ENCODE data around the gene CENPO.

Gene CENPO

DNA sequence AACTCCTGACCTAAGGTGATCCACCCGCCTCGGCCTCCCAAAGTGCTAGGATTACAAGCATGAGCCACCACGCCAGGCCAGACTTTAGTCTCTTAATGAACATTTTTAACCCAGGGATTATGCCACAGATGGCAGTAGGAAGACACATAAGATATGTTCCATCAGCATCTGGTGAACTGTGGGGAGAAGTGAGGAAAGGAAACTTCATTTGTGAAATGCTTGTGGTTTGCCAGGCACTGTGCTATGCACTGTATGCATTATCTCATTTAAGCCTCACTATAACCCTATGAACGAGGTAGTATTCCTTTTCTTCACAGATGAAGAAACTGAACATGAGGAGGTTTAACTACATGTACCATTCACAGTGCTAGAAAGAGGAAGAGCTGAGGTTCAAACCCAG, 29.4 kb upstream of the CENPO start:
- Histone ChIP-seq H3K27me3 (ENCODE audit: insufficient read depth, low read length) (no peaks in the 10 kb centered on the region), H3K27ac (ENCODE audit: low read depth, low read length) (no peak overlapping the region), H3K4me1 (ENCODE audit: control insufficient read depth, insufficient read depth, low read length, unreplicated experiment) (no peaks in the 10 kb centered on the region), H3K4me3 (ENCODE audit: low read depth, low read length) (no peak overlapping the region), H3K36me3 (ENCODE audit: insufficient read depth, low read length) (peaks cover 8% of the 10 kb centered on the region; the same call in 1 of the 2 replicates), H3K79me2 (ENCODE audit: control insufficient read depth, insufficient read depth, low read length, unreplicated experiment) (no peaks in the 10 kb centered on the region), H2AFZ (ENCODE audit: low read length, unreplicated experiment) (no peak overlapping the region)

DNA sequence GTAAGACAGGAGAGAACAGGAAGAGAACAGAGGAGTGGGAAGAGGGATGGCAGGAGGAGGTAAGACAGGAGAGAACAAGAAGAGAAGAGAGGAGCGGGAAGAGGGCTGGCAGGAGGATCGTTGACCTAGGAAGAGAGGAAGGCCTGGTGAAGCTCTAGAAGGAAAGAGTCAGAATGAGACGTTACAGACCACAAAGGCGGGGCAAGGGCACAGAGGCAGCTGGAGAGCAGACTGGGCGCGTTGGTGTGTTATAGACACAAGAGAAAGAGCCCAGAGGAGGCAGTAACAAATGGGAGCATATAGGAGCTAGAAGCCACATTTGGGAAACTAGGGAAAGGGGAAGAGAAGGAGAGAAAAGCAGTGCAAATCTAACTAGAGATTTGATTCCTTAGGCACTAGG, 26.6 kb upstream of the CENPO start:
- H2AFZ ChIP-seq (ENCODE audit: low read length, unreplicated experiment) = no peak overlapping the region
- no peaks in the 10 kb centered on the region for H3K4me1 ChIP-seq (ENCODE audit: control insufficient read depth, insufficient read depth, low read length, unreplicated experiment)
- H3K4me3 ChIP-seq (ENCODE audit: low read depth, low read length) = no peak overlapping the region
- peaks cover 8% of the 10 kb centered on the region; the same call in 1 of the 2 replicates for H3K36me3 ChIP-seq (ENCODE audit: insufficient read depth, low read length)
- no peaks in the 10 kb centered on the region for H3K79me2 ChIP-seq (ENCODE audit: control insufficient read depth, insufficient read depth, low read length, unreplicated experiment)
- no peaks in the 10 kb centered on the region for H3K27me3 ChIP-seq (ENCODE audit: insufficient read depth, low read length)
- no peak overlapping the region for H3K27ac ChIP-seq (ENCODE audit: low read depth, low read length)

DNA sequence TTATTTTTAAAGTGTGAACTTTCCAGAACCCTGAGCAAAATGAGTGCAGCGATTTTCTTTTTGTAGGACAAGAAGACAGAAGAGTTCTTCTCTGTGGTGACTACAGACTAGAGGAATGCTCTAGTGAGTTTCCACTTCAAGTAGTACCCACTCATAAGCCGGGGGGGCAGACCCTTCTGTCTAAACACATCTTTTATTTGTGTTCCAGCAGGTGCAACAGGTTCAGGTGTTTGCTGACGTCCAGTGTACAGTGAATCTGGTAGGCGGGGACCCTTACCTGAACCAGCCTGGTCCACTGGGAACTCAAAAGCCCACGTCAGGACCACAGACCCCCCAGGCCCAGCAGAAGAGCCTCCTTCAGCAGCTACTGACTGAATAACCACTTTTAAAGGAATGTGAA, 25.2 kb upstream of the CENPO start:
- Histone ChIP-seq H2AFZ (ENCODE audit: low read length, unreplicated experiment) (no peak overlapping the region), H3K27me3 (ENCODE audit: insufficient read depth, low read length) (no peaks in the 10 kb centered on the region), H3K36me3 (ENCODE audit: insufficient read depth, low read length) (peaks cover 4% of the 10 kb centered on the region; the same call in 1 of the 2 replicates), H3K27ac (ENCODE audit: low read depth, low read length) (no peak overlapping the region), H3K4me1 (ENCODE audit: control insufficient read depth, insufficient read depth, low read length, unreplicated experiment) (no peaks in the 10 kb centered on the region), H3K79me2 (ENCODE audit: control insufficient read depth, insufficient read depth, low read length, unreplicated experiment) (no peaks in the 10 kb centered on the region), H3K4me3 (ENCODE audit: low read depth, low read length) (no peak overlapping the region)

GRCh38 chr2:24768601-24769000, 24.6 kb upstream of the CENPO start:
- Histone ChIP-seq H3K4me3 (ENCODE audit: low read depth, low read length) (no peak overlapping the region), H3K36me3 (ENCODE audit: insufficient read depth, low read length) (peaks cover 4% of the 10 kb centered on the region; the same call in 1 of the 2 replicates), H3K27me3 (ENCODE audit: insufficient read depth, low read length) (no peaks in the 10 kb centered on the region), H3K27ac (ENCODE audit: low read depth, low read length) (no peak overlapping the region), H3K79me2 (ENCODE audit: control insufficient read depth, insufficient read depth, low read length, unreplicated experiment) (no peaks in the 10 kb centered on the region), H2AFZ (ENCODE audit: low read length, unreplicated experiment) (no peak overlapping the region), H3K4me1 (ENCODE audit: control insufficient read depth, insufficient read depth, low read length, unreplicated experiment) (no peaks in the 10 kb centered on the region)

DNA sequence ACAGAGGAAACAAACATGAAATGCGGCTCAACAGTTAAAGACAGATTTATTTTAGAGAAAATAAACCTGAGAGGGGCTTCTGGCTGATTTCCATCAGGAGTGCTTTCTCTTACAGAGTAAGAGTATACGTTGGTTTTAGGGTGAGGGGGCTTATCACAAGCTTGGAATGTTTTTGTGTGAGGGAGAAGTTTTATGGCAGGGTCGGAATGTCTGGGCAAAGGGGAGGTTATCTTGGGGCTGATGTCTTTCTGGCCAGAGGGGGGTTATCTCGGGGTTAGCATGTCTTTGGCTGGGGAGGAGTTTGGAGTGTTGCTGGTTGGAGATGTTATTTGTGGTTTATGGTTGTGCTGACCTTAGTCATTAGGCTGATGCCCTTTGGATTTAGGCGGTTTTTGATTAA, 22.2 kb upstream of the CENPO start:
- H3K27ac ChIP-seq (ENCODE audit: low read depth, low read length) = no peak overlapping the region
- no peaks in the 10 kb centered on the region for H3K27me3 ChIP-seq (ENCODE audit: insufficient read depth, low read length)
- H3K4me3 ChIP-seq (ENCODE audit: low read depth, low read length) = no peak overlapping the region
- no peaks in the 10 kb centered on the region for H3K79me2 ChIP-seq (ENCODE audit: control insufficient read depth, insufficient read depth, low read length, unreplicated experiment)
- no peak overlapping the region for H2AFZ ChIP-seq (ENCODE audit: low read length, unreplicated experiment)
- no peaks in the 10 kb centered on the region for H3K4me1 ChIP-seq (ENCODE audit: control insufficient read depth, insufficient read depth, low read length, unreplicated experiment)
- no peaks in the 10 kb centered on the region for H3K36me3 ChIP-seq (ENCODE audit: insufficient read depth, low read length)

DNA sequence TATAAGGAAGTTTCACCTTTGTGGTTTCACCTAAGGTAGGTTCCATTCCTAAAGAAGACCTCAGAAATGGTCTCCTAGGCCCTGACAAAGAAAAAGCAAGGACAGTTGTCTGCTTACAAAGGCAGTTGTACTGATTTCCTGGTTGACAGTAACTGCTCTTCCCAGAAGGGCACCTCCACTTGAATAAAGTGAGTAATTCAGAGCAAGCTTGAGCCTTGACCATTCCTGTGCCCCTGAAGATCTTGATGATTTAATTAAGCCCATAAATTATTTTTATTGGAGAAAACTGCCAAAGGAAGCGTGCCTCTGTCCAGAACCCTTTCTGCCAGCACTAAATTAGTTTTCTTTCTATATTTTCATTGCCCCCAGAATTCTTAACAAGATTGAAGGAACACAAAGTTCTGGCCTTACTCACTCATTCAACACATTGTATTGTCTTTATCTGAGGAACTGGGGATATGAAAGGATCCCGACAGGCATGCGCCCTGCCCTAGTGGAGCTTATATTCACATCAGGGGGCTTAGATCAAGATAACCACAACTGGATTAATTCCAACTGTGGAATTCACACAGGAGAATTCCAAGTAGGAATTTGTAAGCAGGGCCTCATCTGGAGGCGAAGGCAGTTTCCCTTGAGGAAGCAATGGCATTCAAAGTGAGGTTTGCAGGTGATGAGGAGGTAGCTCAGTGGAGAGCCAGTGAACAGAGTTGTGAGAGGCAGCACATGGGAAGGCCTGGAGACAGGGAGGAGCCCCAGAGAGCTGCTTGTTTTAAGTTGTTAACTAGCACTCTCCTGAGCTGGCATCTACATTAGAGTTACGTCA, 21.2 kb upstream of the CENPO start:
- Histone ChIP-seq H2AFZ (ENCODE audit: low read length, unreplicated experiment) (no peak overlapping the region), H3K4me3 (ENCODE audit: low read depth, low read length) (no peak overlapping the region), H3K27ac (ENCODE audit: low read depth, low read length) (no peak overlapping the region), H3K36me3 (ENCODE audit: insufficient read depth, low read length) (no peaks in the 10 kb centered on the region), H3K27me3 (ENCODE audit: insufficient read depth, low read length) (no peaks in the 10 kb centered on the region), H3K4me1 (ENCODE audit: control insufficient read depth, insufficient read depth, low read length, unreplicated experiment) (no peaks in the 10 kb centered on the region), H3K79me2 (ENCODE audit: control insufficient read depth, insufficient read depth, low read length, unreplicated experiment) (no peaks in the 10 kb centered on the region)

DNA sequence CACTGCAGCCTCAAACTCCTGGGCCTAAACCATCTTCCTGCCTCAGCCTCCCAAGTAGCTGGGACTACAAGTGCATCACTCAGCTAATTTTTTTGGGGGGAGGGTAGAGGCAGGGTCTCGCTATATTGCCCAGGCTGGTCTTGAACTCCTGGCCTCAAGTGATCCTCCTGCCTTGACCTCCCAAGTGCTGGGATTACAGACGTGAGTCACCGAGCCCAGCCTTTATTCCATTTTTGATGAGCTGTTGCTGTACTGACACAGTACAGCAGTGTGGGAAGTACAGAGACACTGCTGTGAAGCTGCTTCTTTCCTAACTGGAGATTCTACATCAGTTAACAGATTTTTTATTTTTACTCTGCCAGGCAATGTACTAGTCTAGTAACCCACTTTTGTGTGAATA, 18.9 kb upstream of the CENPO start:
- Histone ChIP-seq H3K4me1 (ENCODE audit: control insufficient read depth, insufficient read depth, low read length, unreplicated experiment) (no peaks in the 10 kb centered on the region), H3K27me3 (ENCODE audit: insufficient read depth, low read length) (no peaks in the 10 kb centered on the region), H3K27ac (ENCODE audit: low read depth, low read length) (no peak overlapping the region), H3K79me2 (ENCODE audit: control insufficient read depth, insufficient read depth, low read length, unreplicated experiment) (no peaks in the 10 kb centered on the region), H2AFZ (ENCODE audit: low read length, unreplicated experiment) (no peak overlapping the region), H3K4me3 (ENCODE audit: low read depth, low read length) (no peak overlapping the region), H3K36me3 (ENCODE audit: insufficient read depth, low read length) (no peaks in the 10 kb centered on the region)

DNA sequence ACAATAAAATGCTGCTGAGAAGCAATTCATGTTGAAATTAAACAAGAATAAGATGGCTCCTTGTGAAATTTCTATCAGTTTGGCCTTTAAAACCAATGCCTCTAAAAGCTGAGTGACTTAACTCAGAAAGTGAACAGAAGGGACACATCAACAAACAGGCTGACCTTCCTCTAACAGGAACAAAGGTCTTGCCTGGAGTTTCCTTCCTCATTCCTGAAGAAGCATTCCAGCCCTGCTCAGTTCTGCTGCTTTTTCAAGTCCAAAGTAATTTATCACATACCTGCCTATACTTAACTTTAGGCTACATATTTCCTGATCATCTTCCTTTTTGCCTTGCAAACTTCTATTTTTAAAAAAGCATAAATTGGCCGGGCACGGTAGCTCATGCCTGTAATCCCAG, 14.1 kb upstream of the CENPO start:
- H3K27me3 ChIP-seq (ENCODE audit: insufficient read depth, low read length) = no peaks in the 10 kb centered on the region
- H2AFZ ChIP-seq (ENCODE audit: low read length, unreplicated experiment) = no peak overlapping the region
- H3K27ac ChIP-seq (ENCODE audit: low read depth, low read length) = no peak overlapping the region
- H3K79me2 ChIP-seq (ENCODE audit: control insufficient read depth, insufficient read depth, low read length, unreplicated experiment) = no peaks in the 10 kb centered on the region
- H3K4me3 ChIP-seq (ENCODE audit: low read depth, low read length) = no peak overlapping the region
- no peaks in the 10 kb centered on the region for H3K36me3 ChIP-seq (ENCODE audit: insufficient read depth, low read length)
- no peaks in the 10 kb centered on the region for H3K4me1 ChIP-seq (ENCODE audit: control insufficient read depth, insufficient read depth, low read length, unreplicated experiment)

GRCh38 chr2:24783641-24784040, 9.6 kb upstream of the CENPO start:
- no peaks in the 10 kb centered on the region for H3K27me3 ChIP-seq (ENCODE audit: insufficient read depth, low read length)
- H2AFZ ChIP-seq (ENCODE audit: low read length, unreplicated experiment) = no peak overlapping the region
- no peak overlapping the region for H3K27ac ChIP-seq (ENCODE audit: low read depth, low read length)
- H3K79me2 ChIP-seq (ENCODE audit: control insufficient read depth, insufficient read depth, low read length, unreplicated experiment) = no peaks in the 10 kb centered on the region
- no peak overlapping the region for H3K4me3 ChIP-seq (ENCODE audit: low read depth, low read length)
- no peaks in the 10 kb centered on the region for H3K36me3 ChIP-seq (ENCODE audit: insufficient read depth, low read length)
- H3K4me1 ChIP-seq (ENCODE audit: control insufficient read depth, insufficient read depth, low read length, unreplicated experiment) = no peaks in the 10 kb centered on the region

DNA sequence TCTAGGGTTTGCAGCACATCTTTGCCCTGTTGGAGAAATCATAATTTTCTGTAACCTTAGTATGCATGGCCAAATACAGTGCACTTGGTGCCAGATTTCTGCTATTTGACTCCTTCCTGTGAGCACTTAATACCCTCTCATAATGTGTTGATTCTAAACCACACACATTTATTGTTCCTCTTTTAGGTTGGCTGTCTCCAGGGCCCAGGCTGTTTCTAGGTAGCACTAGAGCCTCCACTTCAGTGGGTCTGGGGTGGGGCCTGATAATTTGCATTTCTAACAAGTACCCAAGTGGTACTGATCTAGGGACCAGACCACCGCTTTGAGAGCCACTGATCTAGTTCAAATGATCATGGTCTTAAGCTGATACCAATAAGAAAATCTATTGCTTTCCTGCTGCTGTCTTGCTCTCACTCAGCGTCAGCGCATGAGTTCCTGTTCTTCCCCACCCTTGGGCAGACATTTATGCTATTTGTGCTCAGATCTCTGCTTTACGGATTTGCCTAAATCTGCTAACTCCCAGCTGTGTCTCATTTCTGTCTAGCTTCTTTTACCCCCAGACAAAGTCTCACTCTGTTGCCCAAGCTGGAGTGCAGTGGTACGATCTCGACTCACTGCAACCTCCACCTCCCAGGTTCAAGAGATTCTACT, 7.4 kb upstream of the CENPO start:
- no peaks in the 10 kb centered on the region for H3K4me1 ChIP-seq (ENCODE audit: control insufficient read depth, insufficient read depth, low read length, unreplicated experiment)
- H3K36me3 ChIP-seq (ENCODE audit: insufficient read depth, low read length) = no peaks in the 10 kb centered on the region
- no peak overlapping the region for H3K27ac ChIP-seq (ENCODE audit: low read depth, low read length)
- no peaks in the 10 kb centered on the region for H3K27me3 ChIP-seq (ENCODE audit: insufficient read depth, low read length)
- no peak overlapping the region for H3K4me3 ChIP-seq (ENCODE audit: low read depth, low read length)
- no peak overlapping the region for H2AFZ ChIP-seq (ENCODE audit: low read length, unreplicated experiment)
- H3K79me2 ChIP-seq (ENCODE audit: control insufficient read depth, insufficient read depth, low read length, unreplicated experiment) = no peaks in the 10 kb centered on the region

- H3K27ac ChIP-seq (ENCODE audit: low read depth, low read length) = no peak overlapping the region
- peaks cover 8% of the 10 kb centered on the region for H3K4me1 ChIP-seq (ENCODE audit: control insufficient read depth, insufficient read depth, low read length, unreplicated experiment)
- no peak overlapping the region for H3K4me3 ChIP-seq (ENCODE audit: low read depth, low read length)
- H2AFZ ChIP-seq (ENCODE audit: low read length, unreplicated experiment) = no peak overlapping the region
- no peaks in the 10 kb centered on the region for H3K79me2 ChIP-seq (ENCODE audit: control insufficient read depth, insufficient read depth, low read length, unreplicated experiment)
- no peaks in the 10 kb centered on the region for H3K36me3 ChIP-seq (ENCODE audit: insufficient read depth, low read length)
- H3K27me3 ChIP-seq (ENCODE audit: insufficient read depth, low read length) = no peaks in the 10 kb centered on the region
Observed at GRCh38 chr2:24787532-24787931, 5.7 kb upstream of the CENPO start.
